B cell (primary cell): Measurements from ENCODE around the gene DNAJC6. TPM values are rescaled to one million over a fixed set of nuclear protein-coding genes. Genes with fewer than 3 reads are reported as not detected.

Experiments
- ATAC-seq: fragments of 200-7000 bp; cut with Tn5 transposase; one replicate; pipeline ENCODE4 v1.10.0; 2021; ENCODE audit warnings: low read depth, mild to moderate bottlenecking, moderate number of reproducible peaks, moderate library complexity
- CTCF ChIA-PET: fragments of 350-600 bp; sonication (Branson Sonifier 250); formaldehyde crosslinking; loops from one replicate; lab custom pipeline; 2021; ENCODE audit warnings: antibody characterized with exemption, inconsistent platforms; lab: Charles Lee
- POLR2A ChIA-PET: fragments of 350-600 bp; sonication (Branson Sonifier 250); formaldehyde crosslinking; loops from one replicate; lab custom pipeline; 2021; ENCODE audit warnings: antibody characterized with exemption; lab: Charles Lee
- DNase-seq: peaks from one replicate; pipeline ENCODE4 v3.0.0; 2013
- H2AFZ ChIP-seq: 2 replicates; pipeline ENCODE4 v1.6.1; 2012; ENCODE audit warnings: mild to moderate bottlenecking, low read depth, low read length; ENCODE audit not compliant: insufficient read depth, poor library complexity, severe bottlenecking
- H3K27ac ChIP-seq, 2 donors: 1 replicate in 1 of 2; 2 replicates in 1 of 2; pipeline ENCODE4 v1.5.1; 2012 to 2013; ENCODE audit warnings: low read length in 2 of 2, mild to moderate bottlenecking in 2 of 2, moderate library complexity in 1 of 2
- H3K27me3 ChIP-seq, 4 experiments: fragments of 200-600 bp in 1 of 4; sonication (generic) in 1 of 4; replicated peaks in 1 of 4; 1 replicate in 2 of 4; 2 replicates in 2 of 4; pipeline versions ENCODE4 v1.6.1 to v1.7.0; 2013 to 2016; ENCODE audit warnings: low read length in 3 of 4, mild to moderate bottlenecking in 2 of 4, mixed read lengths in 1 of 4, moderate library complexity in 1 of 4; ENCODE audit not compliant: insufficient read depth in 4 of 4, control insufficient read depth in 3 of 4; ENCODE audit errors: control extremely low read depth in 1 of 4
- H3K36me3 ChIP-seq, 2 experiments: replicated peaks in 1 of 2; 1 replicate in 1 of 2; 2 replicates in 1 of 2; pipeline versions ENCODE4 v1.6.1 to v1.7.1; 2013; ENCODE audit warnings: low read length in 1 of 2; ENCODE audit not compliant: insufficient read depth in 2 of 2, control insufficient read depth in 1 of 2; ENCODE audit errors: control extremely low read depth in 1 of 2, extremely low read depth in 1 of 2
- H3K4me1 ChIP-seq, 2 donors: fragments of 200-600 bp in 1 of 2; sonication (generic) in 1 of 2; 1 replicate in 1 of 2; 2 replicates in 1 of 2; pipeline versions ENCODE4 v1.5.1 to v1.6.1; 2013 to 2017; ENCODE audit warnings: low read length in 2 of 2; ENCODE audit not compliant: control insufficient read depth in 2 of 2, insufficient read depth in 2 of 2
- H3K4me2 ChIP-seq: replicated peaks from 2 replicates; pipeline ENCODE3; 2012; ENCODE audit warnings: mild to moderate bottlenecking, low read depth, low read length; ENCODE audit not compliant: poor library complexity, severe bottlenecking
- H3K4me3 ChIP-seq, 5 experiments: fragments of 200-600 bp in 1 of 5; sonication (generic) in 1 of 5; 1 replicate in 3 of 5; 2 replicates in 2 of 5; pipeline versions ENCODE4 v1.5.1 to v1.7.0; 2011 to 2016; ENCODE audit warnings: low read length in 4 of 5, mild to moderate bottlenecking in 4 of 5, low read depth in 2 of 5, control low read depth in 1 of 5, moderate library complexity in 1 of 5; ENCODE audit not compliant: insufficient read depth in 1 of 5; ENCODE audit errors: control extremely low read depth in 1 of 5, extremely low read depth in 1 of 5
- H3K79me2 ChIP-seq: fragments of 200-600 bp; sonication (generic); one replicate; pipeline ENCODE4 v1.6.0; 2016; ENCODE audit warnings: low read length; ENCODE audit not compliant: control insufficient read depth, insufficient read depth
- H3K9ac ChIP-seq: fragments of 200-600 bp; sonication (generic); 2 replicates; pipeline ENCODE4 v1.6.1; 2017; ENCODE audit warnings: mild to moderate bottlenecking, low read length, moderate library complexity
- H3K9me3 ChIP-seq, 3 donors: one replicate each; pipeline versions ENCODE4 v1.6.1 to v1.7.1; 2013; ENCODE audit warnings: low read length in 2 of 3; ENCODE audit not compliant: control insufficient read depth in 2 of 3, insufficient read depth in 1 of 3; ENCODE audit errors: control extremely low read depth in 1 of 3
- H4K20me1 ChIP-seq: 2 replicates; pipeline ENCODE4 v1.6.0; 2012; ENCODE audit warnings: mild to moderate bottlenecking, low read length; ENCODE audit not compliant: insufficient read depth, control insufficient read depth, poor library complexity, severe bottlenecking
- H3K27ac Mint-ChIP-seq: one replicate; pipeline ENCODE4 v1.8.0; 2021; ENCODE audit warnings: mixed read lengths
- H3K27me3 Mint-ChIP-seq: one replicate; pipeline ENCODE4 v1.8.0; 2021; ENCODE audit warnings: mixed read lengths
- H3K4me1 Mint-ChIP-seq: one replicate; pipeline ENCODE4 v1.8.0; 2021; ENCODE audit warnings: mixed read lengths
- H3K4me3 Mint-ChIP-seq: one replicate; pipeline ENCODE4 v1.8.0; 2021; ENCODE audit warnings: mixed read lengths
- H3K9me3 Mint-ChIP-seq: one replicate; pipeline ENCODE4 v1.8.0; 2022; ENCODE audit warnings: mixed read lengths; ENCODE audit not compliant: insufficient read depth
- CTCF ChIP-seq: fragments of 200-600 bp; IDR thresholded peaks from one replicate; pipeline ENCODE4 v1.8.0; 2022; ENCODE audit warnings: antibody characterized with exemption, mild to moderate bottlenecking
- EZH2 ChIP-seq: IDR thresholded peaks from 2 replicates; pipeline ENCODE4 v1.6.1; 2012; ENCODE audit warnings: borderline replicate concordance, low read depth, mild to moderate bottlenecking, moderate library complexity, low read length; ENCODE audit not compliant: insufficient read depth, poor library complexity, severe bottlenecking
- WGBS: methylation state at CpG from one replicate; pipeline ENCODE4 v1.1.5; 2013; ENCODE audit warnings: missing lambda C conversion rate; ENCODE audit not compliant: insufficient coverage; 5-methylcytosine and 5-hydroxymethylcytosine counted together
- intact Hi-C: fragments of 100-400 bp; cut with micrococcal nuclease; formaldehyde crosslinking; loops from one replicate; pipeline ENCODE4 v1.10.0; 2022
- polyA plus RNA-seq: library from polyadenylated mRNA; depleted of rRNA; stranded (reverse); fragments of >200 nt; gene quantifications from 2 replicates; pipeline ENCODE4 v1.2.3, GENCODE V29; 2012
- total RNA-seq, 2 donors: library from RNA; stranded (reverse); fragments of 120-200 nt in 1 of 2; gene quantifications; 1 replicate in 1 of 2; 2 replicates in 1 of 2; pipeline versions ENCODE4 v1.2.3 to v1.2.4, GENCODE V29; 2013 to 2022

DNAJC6 gene
- total and polyA plus RNA-seq, 2 donors (not counting 1 experiment from before 2014, with no cell fraction given): 0.12 to 0.69 TPM

- no peak overlapping the region for H3K27ac ChIP-seq
- no peaks in the 10 kb centered on the region for H4K20me1 ChIP-seq
- ChIA-PET CTCF (no interaction called here), POLR2A (no interaction called here)
- ATAC-seq (no peak), DNase-seq (no peak)
- no peaks in the 10 kb centered on the region for H3K4me1 Mint-ChIP-seq
- no peak overlapping the region for H3K27ac Mint-ChIP-seq
- no peaks in the 10 kb centered on the region for H3K9me3 Mint-ChIP-seq
- WGBS: no CpG with 5 or more reads among the region's 1 CpG
- peaks cover 3 to 7% of the 10 kb centered on the region in 2 experiments for H3K36me3 ChIP-seq
- no peak overlapping the region for H3K4me3 Mint-ChIP-seq
- no peak overlapping the region for H2AFZ ChIP-seq
- H3K9me3 ChIP-seq: no peaks in the 10 kb centered on the region
- H3K27me3 ChIP-seq: no peaks in the 10 kb centered on the region
- H3K79me2 ChIP-seq: no peaks in the 10 kb centered on the region
- intact Hi-C loops: loop anchor here (5.0 kb wide), 1 partner anchor 1013 kb away; no protein-coding TSS in a partner anchor
- H3K4me1 ChIP-seq: no peaks in the 10 kb centered on the region
- H3K4me2 ChIP-seq: no peak overlapping the region
- no peak overlapping the region for H3K9ac ChIP-seq
- H3K4me3 ChIP-seq: no peak overlapping the region
- TF ChIP-seq CTCF: no peak
- no peak for TF ChIP-seq EZH2
- H3K27me3 Mint-ChIP-seq: no peaks in the 10 kb centered on the region
Observed at GRCh38 chr1:65434255-65434654, 124.9 kb downstream of the DNAJC6 start.

DNA sequence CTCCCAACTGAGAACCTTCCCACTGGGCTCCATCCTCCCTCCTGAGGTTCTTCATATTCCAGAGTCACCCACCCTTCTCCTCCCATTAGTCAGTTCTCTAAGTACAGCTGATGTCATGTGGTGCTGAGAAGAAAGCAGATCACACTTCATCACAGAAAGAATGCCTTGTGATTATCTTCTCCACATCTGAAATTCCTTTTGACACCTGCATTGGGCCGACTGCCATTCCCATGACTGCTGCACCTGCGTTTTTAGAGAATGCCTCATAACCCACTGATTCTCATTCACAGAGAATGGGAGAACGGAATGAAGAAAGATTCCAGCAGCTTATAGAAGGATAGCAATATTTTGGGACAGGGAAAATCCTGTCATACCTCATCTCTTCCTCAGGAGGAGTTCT, 125.4 kb downstream of the DNAJC6 start:
- H4K20me1 ChIP-seq: no peaks in the 10 kb centered on the region
- Mint-ChIP-seq H3K9me3 (no peaks in the 10 kb centered on the region), H3K4me1 (no peaks in the 10 kb centered on the region), H3K27me3 (no peaks in the 10 kb centered on the region), H3K4me3 (no peak overlapping the region), H3K27ac (no peak overlapping the region)
- H3K4me3 ChIP-seq: no peak overlapping the region
- DNase-seq (no peak), ATAC-seq (no peak)
- H3K4me1 ChIP-seq: no peaks in the 10 kb centered on the region
- H3K27me3 ChIP-seq: no peaks in the 10 kb centered on the region
- POLR2A ChIA-PET: interaction anchor here (0.7 kb wide), 1 partner anchor 35 kb away, joined by 3 read pairs; no protein-coding TSS in a partner anchor
- CTCF ChIA-PET: no interaction called here
- WGBS: 93% methylated on average over 2 of the region's 3 CpGs
- no peak overlapping the region for H3K27ac ChIP-seq
- H3K9ac ChIP-seq: no peak overlapping the region
- TF ChIP-seq EZH2 (no peak), CTCF (no peak)
- peaks cover 3 to 7% of the 10 kb centered on the region in 2 experiments for H3K36me3 ChIP-seq
- H3K9me3 ChIP-seq: no peaks in the 10 kb centered on the region
- H2AFZ ChIP-seq: no peak overlapping the region
- H3K79me2 ChIP-seq: no peaks in the 10 kb centered on the region
- no peak overlapping the region for H3K4me2 ChIP-seq
- intact Hi-C loops: loop anchor here (5.0 kb wide), 1 partner anchor 1013 kb away; no protein-coding TSS in a partner anchor
